Erythroblast (primary cell): ENCODE data around the gene MYOD1.

Experiments
- GATA1 ChIP-seq: IDR thresholded peaks from 2 replicates; pipeline ENCODE4 v1.6.1; 2011; ENCODE audit warnings: low read depth, mild to moderate bottlenecking, control low read depth, low read length, moderate library complexity
- POLR2A ChIP-seq: IDR thresholded peaks from 2 replicates; pipeline ENCODE4 v1.6.1; 2011; ENCODE audit warnings: mild to moderate bottlenecking, low read length

DNA sequence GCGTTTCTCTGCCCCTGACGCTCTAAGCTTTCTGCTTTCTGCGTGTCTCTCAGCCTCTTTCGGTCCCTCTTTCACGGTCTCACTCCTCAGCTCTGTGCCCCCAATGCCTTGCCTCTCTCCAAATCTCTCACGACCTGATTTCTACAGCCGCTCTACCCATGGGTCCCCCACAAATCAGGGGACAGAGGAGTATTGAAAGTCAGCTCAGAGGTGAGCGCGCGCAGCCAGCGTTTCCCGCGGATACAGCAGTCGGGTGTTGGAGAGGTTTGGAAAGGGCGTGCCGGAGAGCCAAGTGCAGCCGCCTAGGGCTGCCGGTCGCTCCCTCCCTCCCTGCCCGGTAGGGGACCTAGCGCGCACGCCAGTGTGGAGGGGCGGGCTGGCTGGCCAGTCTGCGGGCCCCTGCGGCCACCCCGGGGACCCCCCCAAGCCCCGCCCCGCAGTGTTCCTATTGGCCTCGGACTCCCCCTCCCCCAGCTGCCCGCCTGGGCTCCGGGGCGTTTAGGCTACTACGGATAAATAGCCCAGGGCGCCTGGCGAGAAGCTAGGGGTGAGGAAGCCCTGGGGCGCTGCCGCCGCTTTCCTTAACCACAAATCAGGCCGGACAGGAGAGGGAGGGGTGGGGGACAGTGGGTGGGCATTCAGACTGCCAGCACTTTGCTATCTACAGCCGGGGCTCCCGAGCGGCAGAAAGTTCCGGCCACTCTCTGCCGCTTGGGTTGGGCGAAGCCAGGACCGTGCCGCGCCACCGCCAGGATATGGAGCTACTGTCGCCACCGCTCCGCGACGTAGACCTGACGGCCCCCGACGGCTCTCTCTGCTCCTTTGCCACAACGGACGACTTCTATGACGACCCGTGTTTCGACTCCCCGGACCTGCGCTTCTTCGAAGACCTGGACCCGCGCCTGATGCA lies at the start of gene MYOD1:
- TF ChIP-seq POLR2A (no peak), GATA1 (no peak)
